HepG2 (cell line): ENCODE results near the gene HDAC5. TPM values are rescaled to one million over a fixed set of nuclear protein-coding genes. Genes with fewer than 3 reads are reported as not detected.

Source experiments
- CCAR2 ChIP-seq: fragments of 200-400 bp; formaldehyde crosslinking; optimal IDR thresholded peaks from 2 replicates; pipeline ENCODE3; 2018; ENCODE audit warnings: low read depth, mild to moderate bottlenecking, low read length, moderate library complexity
- CEBPB ChIP-seq: IDR thresholded peaks from 2 replicates; pipeline ENCODE4 v1.6.1; 2011; ENCODE audit warnings: low read depth, low read length, improper control_type of control experiment, borderline replicate concordance
- CENPT ChIP-seq: sonication (generic); formaldehyde crosslinking; IDR thresholded peaks from 2 replicates; pipeline ENCODE4 v1.8.0; 2022; ENCODE audit warnings: low read depth, mild to moderate bottlenecking, moderate library complexity, missing genetic modification reagents
- KLF12 ChIP-seq: sonication (generic); formaldehyde crosslinking; IDR thresholded peaks from 2 replicates; pipeline ENCODE4 v1.4.0; 2020; ENCODE audit warnings: missing genetic modification reagents, borderline replicate concordance
- LCORL ChIP-seq, 2 experiments: fragments of 450-650 bp in 1 of 2; sonication (generic) in 1 of 2; formaldehyde crosslinking in 1 of 2; IDR thresholded peaks; 2 replicates each; pipeline versions ENCODE4 v1.5.0 to v1.6.1; 2017 to 2020; ENCODE audit warnings: antibody characterized with exemption in 1 of 2, missing genetic modification reagents in 1 of 2
- MNT ChIP-seq: fragments of 450-650 bp; IDR thresholded peaks from 2 replicates; pipeline ENCODE4 v1.6.1; 2016
- REL ChIP-seq: sonication (generic); formaldehyde crosslinking; conservative IDR thresholded peaks from 2 replicates; pipeline ENCODE4 v1.8.0; 2022; ENCODE audit warnings: mild to moderate bottlenecking, missing genetic modification reagents, moderate library complexity
- SALL1 ChIP-seq: sonication (generic); formaldehyde crosslinking; IDR thresholded peaks from 2 replicates; pipeline ENCODE4 v1.8.0; 2022; ENCODE audit warnings: mild to moderate bottlenecking, missing genetic modification reagents
- SP140L ChIP-seq: sonication (generic); formaldehyde crosslinking; IDR thresholded peaks from 2 replicates; pipeline ENCODE4 v1.4.0; 2020; ENCODE audit warnings: missing genetic modification reagents, borderline replicate concordance
- TRAFD1 ChIP-seq: sonication (generic); formaldehyde crosslinking; IDR thresholded peaks from 2 replicates; pipeline ENCODE4 v1.5.1; 2020; ENCODE audit warnings: missing genetic modification reagents, mild to moderate bottlenecking, borderline replicate concordance
- YEATS2 ChIP-seq: sonication (generic); formaldehyde crosslinking; IDR thresholded peaks from 2 replicates; pipeline ENCODE4 v1.4.0; 2020; ENCODE audit warnings: missing genetic modification reagents, borderline replicate concordance
- ZBTB42 ChIP-seq: sonication (generic); formaldehyde crosslinking; IDR thresholded peaks from 2 replicates; pipeline ENCODE4 v1.5.0; 2020; ENCODE audit warnings: mild to moderate bottlenecking, missing genetic modification reagents
- ZBTB7B ChIP-seq: sonication (generic); formaldehyde crosslinking; IDR thresholded peaks from 2 replicates; pipeline ENCODE4 v1.4.0; 2020; ENCODE audit warnings: missing genetic modification reagents
- ZMAT3 ChIP-seq: sonication (generic); formaldehyde crosslinking; conservative IDR thresholded peaks from 2 replicates; pipeline ENCODE4 v1.7.0; 2021; ENCODE audit warnings: missing genetic modification reagents
- ZNF274 ChIP-seq: sonication (generic); formaldehyde crosslinking; IDR thresholded peaks from 2 replicates; pipeline ENCODE4 v1.5.1; 2020; ENCODE audit warnings: mild to moderate bottlenecking, missing genetic modification reagents
- ZNF343 ChIP-seq: sonication (generic); formaldehyde crosslinking; IDR thresholded peaks from 2 replicates; pipeline ENCODE4 v1.4.0; 2020; ENCODE audit warnings: mild to moderate bottlenecking, missing genetic modification reagents
- ZNF563 ChIP-seq: sonication (generic); formaldehyde crosslinking; IDR thresholded peaks from 2 replicates; pipeline ENCODE4 v1.8.0; 2022; ENCODE audit warnings: mild to moderate bottlenecking, moderate library complexity, missing genetic modification reagents
- ZNF780A ChIP-seq: sonication (generic); formaldehyde crosslinking; IDR thresholded peaks from 2 replicates; pipeline ENCODE4 v1.8.0; 2022; ENCODE audit warnings: mild to moderate bottlenecking, missing genetic modification reagents, moderate library complexity
- polyA plus RNA-seq, 8 experiments: library from polyadenylated mRNA; depleted of rRNA in 3 of 8; stranded (reverse) in 7 of 8; unstranded in 1 of 8; fragments of >200 nt; fragmentation: Illumina TruSeq in 4 of 8; extraction: Trizol in 4 of 8; gene quantifications; 2 replicates each; pipeline versions ENCODE4 v1.2.1 to v1.2.3, GENCODE V29; 2011 to 2016; ENCODE audit warnings: low read depth in 4 of 8, missing spikeins in 1 of 8, mixed read lengths in 1 of 8; ENCODE audit not compliant: insufficient read depth in 1 of 8
- total RNA-seq, 5 experiments: library from RNA; depleted of rRNA; stranded (reverse); fragments of >200 nt; fragmentation: Illumina TruSeq; extraction: Trizol; gene quantifications; 2 replicates each; pipeline ENCODE4 v1.2.3, GENCODE V29; 2016; ENCODE audit warnings: low read depth in 1 of 5
- TF ChIP-seq, protein P1 (sequence below), 2 experiments: sonication (generic) in 1 of 2; formaldehyde crosslinking in 1 of 2; IDR thresholded peaks; 2 replicates each; pipeline versions ENCODE4 v1.4.0 to v1.6.1; 2018 to 2020; ENCODE audit warnings: missing genetic modification reagents in 2 of 2, borderline replicate concordance in 1 of 2, low read depth in 1 of 2, mild to moderate bottlenecking in 1 of 2, missing biosample characterization in 1 of 2
- TF ChIP-seq, protein P2 (sequence below): sonication (generic); formaldehyde crosslinking; IDR thresholded peaks from 2 replicates; pipeline ENCODE4 v1.5.1; 2020; ENCODE audit warnings: mild to moderate bottlenecking, missing genetic modification reagents, moderate library complexity
- TF ChIP-seq, protein P3 (sequence below): sonication (generic); formaldehyde crosslinking; IDR thresholded peaks from 2 replicates; pipeline ENCODE4 v1.5.0; 2020; ENCODE audit warnings: missing genetic modification reagents, mild to moderate bottlenecking, borderline replicate concordance

The HDAC5 gene
- total and polyA plus RNA-seq, 2 of the 13 experiments (the other 11 are each of a cell fraction or from before 2014, with no cell fraction given), result 46.4 to 85.4 TPM

- TF ChIP-seq, protein P1, sequence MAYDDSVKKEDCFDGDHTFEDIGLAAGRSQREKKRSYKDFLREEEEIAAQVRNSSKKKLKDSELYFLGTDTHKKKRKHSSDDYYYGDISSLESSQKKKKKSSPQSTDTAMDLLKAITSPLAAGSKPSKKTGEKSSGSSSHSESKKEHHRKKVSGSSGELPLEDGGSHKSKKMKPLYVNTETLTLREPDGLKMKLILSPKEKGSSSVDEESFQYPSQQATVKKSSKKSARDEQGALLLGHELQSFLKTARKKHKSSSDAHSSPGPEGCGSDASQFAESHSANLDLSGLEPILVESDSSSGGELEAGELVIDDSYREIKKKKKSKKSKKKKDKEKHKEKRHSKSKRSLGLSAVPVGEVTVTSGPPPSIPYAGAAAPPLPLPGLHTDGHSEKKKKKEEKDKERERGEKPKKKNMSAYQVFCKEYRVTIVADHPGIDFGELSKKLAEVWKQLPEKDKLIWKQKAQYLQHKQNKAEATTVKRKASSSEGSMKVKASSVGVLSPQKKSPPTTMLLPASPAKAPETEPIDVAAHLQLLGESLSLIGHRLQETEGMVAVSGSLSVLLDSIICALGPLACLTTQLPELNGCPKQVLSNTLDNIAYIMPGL (CRISPR knock-in tag; IDR thresholded peaks at IDR 0.05; ENCODE audit: borderline replicate concordance in 1 of 2, low read depth in 1 of 2), result peak; percentile 82 to 87
- TF ChIP-seq CCAR2, result peak; percentile 50
- peak; percentile 96 for TF ChIP-seq ZBTB7B
- TF ChIP-seq ZNF343 (CRISPR knock-in tag), result peak; percentile 89; the same call in 1 of the 2 replicates
- TF ChIP-seq, protein P2, sequence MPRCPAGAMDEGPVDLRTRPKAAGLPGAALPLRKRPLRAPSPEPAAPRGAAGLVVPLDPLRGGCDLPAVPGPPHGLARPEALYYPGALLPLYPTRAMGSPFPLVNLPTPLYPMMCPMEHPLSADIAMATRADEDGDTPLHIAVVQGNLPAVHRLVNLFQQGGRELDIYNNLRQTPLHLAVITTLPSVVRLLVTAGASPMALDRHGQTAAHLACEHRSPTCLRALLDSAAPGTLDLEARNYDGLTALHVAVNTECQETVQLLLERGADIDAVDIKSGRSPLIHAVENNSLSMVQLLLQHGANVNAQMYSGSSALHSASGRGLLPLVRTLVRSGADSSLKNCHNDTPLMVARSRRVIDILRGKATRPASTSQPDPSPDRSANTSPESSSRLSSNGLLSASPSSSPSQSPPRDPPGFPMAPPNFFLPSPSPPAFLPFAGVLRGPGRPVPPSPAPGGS (CRISPR knock-in tag), result peak; percentile 95
- peak; percentile 72 for TF ChIP-seq MNT
- TF ChIP-seq ZNF274 (CRISPR knock-in tag), result peak; percentile 76
- TF ChIP-seq LCORL (IDR thresholded peaks at IDR 0.05), result no peak
- peak; percentile 98 for TF ChIP-seq LCORL (CRISPR knock-in tag; IDR thresholded peaks at IDR 0.05)
- 0 out of 2 replicates have a peak, but pooled peaks have one; percentile 55 for TF ChIP-seq SP140L
- TF ChIP-seq YEATS2, result peak; percentile 80; the same call in 1 of the 2 replicates
- no peak for TF ChIP-seq CEBPB
- peak; percentile 90 for TF ChIP-seq ZNF563 (CRISPR knock-in tag)
- TF ChIP-seq ZNF780A (CRISPR knock-in tag), result no peak; the same call in 1 of the 2 replicates
- TF ChIP-seq REL (CRISPR knock-in tag), result peak; percentile 73; the same call in 1 of the 2 replicates
- peak; percentile 98 for TF ChIP-seq SALL1 (CRISPR knock-in tag)
- TF ChIP-seq CENPT (CRISPR knock-in tag), result 0 out of 2 replicates have a peak, but pooled peaks have one; percentile 58
- TF ChIP-seq ZMAT3 (CRISPR knock-in tag), result peak; percentile 97
- TF ChIP-seq, protein P3, sequence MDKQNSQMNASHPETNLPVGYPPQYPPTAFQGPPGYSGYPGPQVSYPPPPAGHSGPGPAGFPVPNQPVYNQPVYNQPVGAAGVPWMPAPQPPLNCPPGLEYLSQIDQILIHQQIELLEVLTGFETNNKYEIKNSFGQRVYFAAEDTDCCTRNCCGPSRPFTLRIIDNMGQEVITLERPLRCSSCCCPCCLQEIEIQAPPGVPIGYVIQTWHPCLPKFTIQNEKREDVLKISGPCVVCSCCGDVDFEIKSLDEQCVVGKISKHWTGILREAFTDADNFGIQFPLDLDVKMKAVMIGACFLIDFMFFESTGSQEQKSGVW (CRISPR knock-in tag), result no peak
- TF ChIP-seq TRAFD1 (CRISPR knock-in tag), result peak; percentile 69; the same call in 1 of the 2 replicates
- peak; percentile 86; the same call in 1 of the 2 replicates for TF ChIP-seq ZBTB42 (CRISPR knock-in tag)
- peak; percentile 9; the same call in 1 of the 2 replicates for TF ChIP-seq KLF12
Observed at GRCh38 chr17:44110823-44111633, 12.4 kb downstream of the HDAC5 start (continued).
